Natural killer cell (primary cell): ENCODE data around the gene ABCD4. TPM values are rescaled to one million over a fixed set of nuclear protein-coding genes. Genes with fewer than 3 reads are reported as not detected.
A peak's percentile ranks its signal among the peaks of the same experiment; 100 is the strongest.

Source experiments
- ATAC-seq, 3 donors: fragments of 150-1000 bp in 2 of 3; fragments of 200-7000 bp in 1 of 3; cut with Tn5 transposase; 1 replicate in 1 of 3; 2 replicates in 2 of 3; pipeline ENCODE4 v1.10.0; 2021; ENCODE audit warnings: mild to moderate bottlenecking in 2 of 3, moderate library complexity in 2 of 3
- DNase-seq, 2 donors: peaks; one replicate each; pipeline versions ENCODE4 v3.0.0 to v3.0.0-alpha.2; 2013 to 2021; ENCODE audit warnings: mixed read lengths in 1 of 2
- H3K27ac ChIP-seq: one replicate; pipeline ENCODE4 v1.5.1; 2013; ENCODE audit warnings: mild to moderate bottlenecking, low read length
- H3K27me3 ChIP-seq: one replicate; pipeline ENCODE4 v1.6.1; 2013; ENCODE audit warnings: low read length; ENCODE audit not compliant: control insufficient read depth, insufficient read depth
- H3K36me3 ChIP-seq: one replicate; pipeline ENCODE4 v1.6.1; 2013; ENCODE audit warnings: low read length; ENCODE audit not compliant: control insufficient read depth, insufficient read depth
- H3K4me1 ChIP-seq: one replicate; pipeline ENCODE4 v1.6.1; 2013; ENCODE audit warnings: low read length; ENCODE audit not compliant: control insufficient read depth, insufficient read depth
- H3K4me3 ChIP-seq: one replicate; pipeline ENCODE4 v1.5.1; 2013; ENCODE audit warnings: low read length
- H3K9me3 ChIP-seq: one replicate; pipeline ENCODE4 v1.6.1; 2013; ENCODE audit warnings: low read length; ENCODE audit not compliant: control insufficient read depth, insufficient read depth
- H3K27ac Mint-ChIP-seq, 2 donors: one replicate each; pipeline ENCODE4 v1.8.0; 2022; ENCODE audit warnings: mild to moderate bottlenecking in 2 of 2, mixed read lengths in 2 of 2, moderate library complexity in 1 of 2
- H3K27me3 Mint-ChIP-seq, 2 donors: one replicate each; pipeline ENCODE4 v1.8.0; 2022; ENCODE audit warnings: low read depth in 2 of 2, mixed read lengths in 2 of 2
- H3K36me3 Mint-ChIP-seq: one replicate; pipeline ENCODE4 v1.8.0; 2022; ENCODE audit warnings: mixed read lengths
- H3K4me1 Mint-ChIP-seq, 2 donors: one replicate each; pipeline ENCODE4 v1.8.0; 2022; ENCODE audit warnings: mixed read lengths in 2 of 2
- H3K4me3 Mint-ChIP-seq: one replicate; pipeline ENCODE4 v1.8.0; 2022; ENCODE audit warnings: mild to moderate bottlenecking, moderate library complexity, mixed read lengths
- H3K9me3 Mint-ChIP-seq, 2 donors: one replicate each; pipeline ENCODE4 v1.8.0; 2022; ENCODE audit warnings: mixed read lengths in 2 of 2
- whole genome bisulfite sequencing: methylation state at CpG from one replicate; pipeline ENCODE4 v1.1.7; 2013; ENCODE audit warnings: missing lambda C conversion rate; ENCODE audit not compliant: insufficient coverage; 5-methylcytosine and 5-hydroxymethylcytosine counted together
- intact Hi-C: fragments of 100-400 bp; cut with micrococcal nuclease; formaldehyde crosslinking; loops from one replicate; pipeline ENCODE4 v1.14.2; 2022
- total RNA-seq, 4 donors: library from RNA; stranded (reverse); fragments of 120-200 nt in 1 of 4; gene quantifications; one replicate each; pipeline versions ENCODE4 v1.2.3 to v1.2.4, GENCODE V29; 2013 to 2022
- TF ChIP-seq, protein P1 (sequence below): fragments of 200-600 bp; IDR thresholded peaks from one replicate; pipeline ENCODE4 v1.8.0; 2022; ENCODE audit warnings: antibody characterized with exemption

Gene ABCD4
- total RNA-seq, 3 donors from 2014 or later (not counting 1 experiment from before 2014, with no cell fraction given), result 78.3 to 99.6 (median 92.8) TPM

DNA sequence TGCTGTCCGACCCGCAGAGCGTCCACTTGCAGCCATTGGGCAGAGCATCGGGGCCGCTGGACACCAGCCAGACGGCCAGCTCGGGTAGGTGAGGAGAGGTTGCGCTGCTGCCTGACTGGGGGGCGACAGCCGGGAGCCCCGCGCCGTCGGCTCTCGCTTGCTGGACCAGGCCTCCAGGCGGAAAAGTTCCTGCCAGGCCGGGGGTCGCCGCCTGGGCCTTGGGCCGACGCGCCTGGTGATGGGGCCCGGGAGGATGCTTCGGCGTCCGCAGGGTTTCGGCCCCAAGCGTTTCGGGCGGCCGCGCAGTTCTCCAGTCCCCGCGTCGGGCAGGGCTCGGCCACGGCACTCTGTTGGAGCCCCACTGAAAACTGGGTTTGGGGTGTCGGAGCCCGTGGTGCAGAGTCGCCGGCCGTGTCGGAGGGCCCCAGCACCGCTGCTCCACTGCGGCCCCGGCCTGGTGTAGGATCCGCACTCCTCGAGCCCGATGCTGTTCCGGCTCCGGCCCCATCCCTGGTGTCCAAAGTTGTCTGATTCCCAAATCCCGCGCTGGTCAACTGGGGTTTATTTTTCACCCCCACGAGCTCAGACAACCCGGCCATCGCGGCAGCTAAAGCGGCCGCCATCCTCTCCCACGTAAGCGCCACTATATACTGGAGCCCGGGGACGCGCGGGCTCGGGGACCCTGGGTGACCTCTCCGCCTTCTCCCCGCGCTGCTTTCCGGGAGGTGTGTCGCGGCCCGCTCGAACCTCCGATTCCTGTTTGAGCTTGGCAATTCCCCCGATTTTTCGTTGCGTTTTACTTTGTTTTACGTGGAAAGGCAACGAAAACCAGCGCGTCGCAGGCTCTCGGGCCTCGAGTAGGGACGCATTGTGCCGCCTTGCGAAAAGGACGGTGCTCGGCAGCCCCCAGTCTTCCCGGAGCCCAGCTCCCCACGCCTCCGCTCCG is 62.6 kb downstream of the ABCD4 start:
- Mint-ChIP-seq H3K27ac (no peak overlapping the region), H3K4me3 (peak overlapping the region; percentile 17), H3K27me3 (peaks cover 64 to 71% of the 10 kb centered on the region in 2 donors), H3K9me3 (no peaks in the 10 kb centered on the region), H3K4me1 (peaks cover 6 to 10% of the 10 kb centered on the region in 2 donors), H3K36me3 (peaks cover 7% of the 10 kb centered on the region)
- Histone ChIP-seq H3K9me3 (no peaks in the 10 kb centered on the region), H3K27me3 (peaks cover 58% of the 10 kb centered on the region), H3K27ac (no peak overlapping the region), H3K4me1 (peaks cover 16% of the 10 kb centered on the region), H3K36me3 (no peaks in the 10 kb centered on the region), H3K4me3 (no peak overlapping the region)
- WGBS, result 5% methylated on average over 94 of the region's 94 CpGs
- intact Hi-C loops, result no loop called here
- TF ChIP-seq, protein P1, sequence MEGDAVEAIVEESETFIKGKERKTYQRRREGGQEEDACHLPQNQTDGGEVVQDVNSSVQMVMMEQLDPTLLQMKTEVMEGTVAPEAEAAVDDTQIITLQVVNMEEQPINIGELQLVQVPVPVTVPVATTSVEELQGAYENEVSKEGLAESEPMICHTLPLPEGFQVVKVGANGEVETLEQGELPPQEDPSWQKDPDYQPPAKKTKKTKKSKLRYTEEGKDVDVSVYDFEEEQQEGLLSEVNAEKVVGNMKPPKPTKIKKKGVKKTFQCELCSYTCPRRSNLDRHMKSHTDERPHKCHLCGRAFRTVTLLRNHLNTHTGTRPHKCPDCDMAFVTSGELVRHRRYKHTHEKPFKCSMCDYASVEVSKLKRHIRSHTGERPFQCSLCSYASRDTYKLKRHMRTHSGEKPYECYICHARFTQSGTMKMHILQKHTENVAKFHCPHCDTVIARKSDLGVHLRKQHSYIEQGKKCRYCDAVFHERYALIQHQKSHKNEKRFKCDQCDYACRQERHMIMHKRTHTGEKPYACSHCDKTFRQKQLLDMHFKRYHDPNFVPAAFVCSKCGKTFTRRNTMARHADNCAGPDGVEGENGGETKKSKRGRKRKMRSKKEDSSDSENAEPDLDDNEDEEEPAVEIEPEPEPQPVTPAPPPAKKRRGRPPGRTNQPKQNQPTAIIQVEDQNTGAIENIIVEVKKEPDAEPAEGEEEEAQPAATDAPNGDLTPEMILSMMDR, result no peak
- DNase-seq (peak in 1 of 2 donors; percentile 21), ATAC-seq (no peak)

DNA sequence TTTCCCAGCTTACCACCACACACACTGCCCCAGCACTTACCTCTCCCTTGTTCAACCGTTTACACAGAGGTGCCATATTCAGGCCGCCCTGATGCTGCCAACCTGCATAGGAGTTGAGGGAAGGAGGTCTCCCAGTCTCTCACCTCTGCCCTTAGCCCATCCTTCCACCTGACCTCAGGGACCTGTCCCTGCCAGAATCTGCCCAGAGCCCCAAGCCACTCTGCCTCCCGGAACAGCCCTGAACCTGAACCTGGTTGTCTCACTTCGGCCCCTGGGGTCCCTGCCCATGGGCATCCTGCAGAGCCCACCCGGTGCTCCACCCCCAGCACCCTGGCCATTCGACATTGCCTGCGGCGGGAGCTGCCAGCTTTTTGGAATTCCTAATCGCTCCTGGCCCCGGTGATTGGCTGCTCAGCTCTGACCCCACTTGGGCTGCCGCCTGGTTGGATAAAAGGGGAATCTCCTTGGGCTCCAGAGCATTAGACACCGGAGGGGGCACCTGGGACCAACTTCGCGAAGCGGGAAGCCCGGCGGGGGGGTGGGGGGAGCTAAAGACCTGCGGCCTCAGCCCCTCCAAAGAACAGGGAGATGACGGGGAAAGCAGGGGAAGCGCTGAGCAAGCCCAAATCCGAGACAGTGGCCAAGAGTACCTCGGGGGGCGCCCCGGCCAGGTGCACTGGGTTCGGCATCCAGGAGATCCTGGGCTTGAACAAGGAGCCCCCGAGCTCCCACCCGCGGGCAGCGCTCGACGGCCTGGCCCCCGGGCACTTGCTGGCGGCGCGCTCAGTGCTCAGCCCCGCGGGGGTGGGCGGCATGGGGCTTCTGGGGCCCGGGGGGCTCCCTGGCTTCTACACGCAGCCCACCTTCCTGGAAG is 63.5 kb downstream of the ABCD4 start, which contains the start of gene VSX2:
Gene VSX2, plus strand, starts transcription at position 476 of the 874 bp plus-strand sequence. Its CDS starts 113 bp downstream, at position 589.
- H3K4me1 ChIP-seq, result peaks cover 16% of the 10 kb centered on the region
- no peak within 1 kb of the TSS for H3K4me3 Mint-ChIP-seq
- peaks cover 65 to 71% of the 10 kb centered on the region in 2 donors for H3K27me3 Mint-ChIP-seq
- intact Hi-C loops, result no loop called here
- no peak for ATAC-seq
- H3K9me3 ChIP-seq, result no peaks in the 10 kb centered on the region
- no peak within 1 kb of the TSS for H3K27ac Mint-ChIP-seq
- H3K36me3 ChIP-seq, result no peaks in the 10 kb centered on the region
- 14% methylated on average over 40 of the region's 40 CpGs for WGBS
- DNase-seq, result no peak
- H3K4me3 ChIP-seq, result no peak within 1 kb of the TSS
- TF ChIP-seq, protein P1, result no peak
- peaks cover 7% of the 10 kb centered on the region for H3K36me3 Mint-ChIP-seq
- H3K27ac ChIP-seq, result no peak within 1 kb of the TSS
- H3K9me3 Mint-ChIP-seq, result no peaks in the 10 kb centered on the region
- peaks cover 57% of the 10 kb centered on the region for H3K27me3 ChIP-seq
- peaks cover 6 to 10% of the 10 kb centered on the region in 2 donors for H3K4me1 Mint-ChIP-seq

DNA sequence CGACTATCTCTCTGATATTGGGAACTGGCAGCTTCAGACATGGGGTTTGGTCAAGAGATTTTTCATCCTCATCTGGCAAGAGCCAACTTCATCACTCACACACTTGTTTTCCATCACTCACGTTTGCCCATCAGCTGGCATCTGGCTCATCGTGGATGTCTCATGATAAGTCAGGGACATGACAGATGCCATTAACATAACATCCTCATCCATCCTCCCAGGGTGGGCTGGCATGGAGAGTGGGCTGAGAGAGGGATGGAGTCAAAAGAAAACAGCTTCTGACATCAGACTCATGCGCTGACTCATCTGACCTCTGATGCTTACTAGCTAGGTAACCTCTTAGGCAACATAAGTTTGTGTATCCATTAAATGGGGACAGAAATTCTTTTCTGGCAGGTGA is 65.3 kb downstream of the ABCD4 start:
- no peak overlapping the region for H3K4me3 ChIP-seq
- no peak overlapping the region for H3K4me3 Mint-ChIP-seq
- intact Hi-C loops, result no loop called here
- peaks cover 48 to 57% of the 10 kb centered on the region in 2 donors for H3K27me3 Mint-ChIP-seq
- no peaks in the 10 kb centered on the region for H3K36me3 ChIP-seq
- no peaks in the 10 kb centered on the region for H3K9me3 ChIP-seq
- peaks cover 16% of the 10 kb centered on the region for H3K4me1 ChIP-seq
- H3K27ac Mint-ChIP-seq, result no peak overlapping the region
- H3K27me3 ChIP-seq, result peaks cover 41% of the 10 kb centered on the region
- H3K4me1 Mint-ChIP-seq, result peaks cover 6 to 9% of the 10 kb centered on the region in 2 donors
- H3K27ac ChIP-seq, result no peak overlapping the region
- TF ChIP-seq, protein P1, result no peak
- no peaks in the 10 kb centered on the region for H3K9me3 Mint-ChIP-seq
- ATAC-seq, result no peak
- 89% methylated on average over 3 of the region's 4 CpGs for WGBS
- DNase-seq, result no peak
- peaks cover 6% of the 10 kb centered on the region for H3K36me3 Mint-ChIP-seq

Other genes starting within 250 kb of the ABCD4 start
- 1 to 10 TPM; 8.5 to 9.6 (median 9.5) TPM for gene ALDH6A1, start 218.5 kb downstream of the ABCD4 start, total RNA-seq
- 10 to 100 TPM; 10.6 to 15.0 (median 12.8) TPM for gene LIN52, start 218.0 kb downstream of the ABCD4 start, total RNA-seq
- gene VSX2, start 63.5 kb downstream of the ABCD4 start, total RNA-seq, result not detected
- gene VRTN, start 45.5 kb upstream of the ABCD4 start, total RNA-seq, result not detected
- under 1 TPM in 1 of 3 donors, not detected in 2; 0.30 TPM for gene SYNDIG1L, start 123.3 kb upstream of the ABCD4 start, total RNA-seq
- 10 to 100 TPM; 33.2 to 53.6 (median 33.5) TPM for gene NPC2, start 190.4 kb upstream of the ABCD4 start, total RNA-seq
- 10 to 100 TPM; 12.0 to 18.2 (median 15.3) TPM for gene ISCA2, start 190.8 kb upstream of the ABCD4 start, total RNA-seq